HG03439 (cell line): ENCODE results near the gene METTL4.
A peak's percentile ranks its signal among the peaks of the same experiment; 100 is the strongest.

Experiments
- ATAC-seq: cut with Tn5 transposase; IDR thresholded peaks from one replicate; pipeline ENCODE4 v1.9.1; 2021; ENCODE audit warnings: mild to moderate bottlenecking, moderate library complexity; ENCODE audit not compliant: unreplicated experiment

The METTL4 gene

GRCh38 chr18:2571200-2572170, at the start of gene METTL4, which contains the start of gene NDC80:
METTL4 (minus strand) TSS chr18:2571505; CDS start chr18:2567216, 4,289 bp downstream.
NDC80 (plus strand) TSS chr18:2571557; CDS start chr18:2572986, 1,429 bp downstream.
- peak; percentile 91 for ATAC-seq

GRCh38 chr18:2618009-2618408, 46.7 kb upstream of the METTL4 start:
- no peak for ATAC-seq

GRCh38 chr18:2617401-2617998, 46.2 kb upstream of the METTL4 start:
- ATAC-seq = no peak

GRCh38 chr18:2612996-2613395, 41.7 kb upstream of the METTL4 start:
- ATAC-seq = no peak

GRCh38 chr18:2610549-2610948, 39.2 kb upstream of the METTL4 start:
- ATAC-seq = no peak

- no peak for ATAC-seq
Measured at GRCh38 chr18:2609604-2610003, 38.3 kb upstream of the METTL4 start.

GRCh38 chr18:2606335-2606734, 35.0 kb upstream of the METTL4 start:
- ATAC-seq = no peak

- no peak for ATAC-seq
Measured at GRCh38 chr18:2602844-2603243, 31.5 kb upstream of the METTL4 start.

GRCh38 chr18:2597639-2598038, 26.3 kb upstream of the METTL4 start:
- ATAC-seq = no peak

GRCh38 chr18:2590303-2590702, 19.0 kb upstream of the METTL4 start:
- ATAC-seq = no peak

GRCh38 chr18:2589345-2590068, 18.2 kb upstream of the METTL4 start:
- ATAC-seq = no peak

GRCh38 chr18:2588666-2589344, 17.5 kb upstream of the METTL4 start:
- ATAC-seq = no peak

- no peak for ATAC-seq
Measured at GRCh38 chr18:2587788-2588187, 16.5 kb upstream of the METTL4 start.

GRCh38 chr18:2573408-2573807, 2.1 kb upstream of the METTL4 start:
- no peak for ATAC-seq

- ATAC-seq = no peak
Measured at GRCh38 chr18:2572892-2573291, 1.6 kb upstream of the METTL4 start.

GRCh38 chr18:2572171-2572569, 865 bp upstream of the METTL4 start:
- peak; percentile 3 for ATAC-seq

- ATAC-seq = peak; percentile 43
Measured at GRCh38 chr18:2570772-2571199, 519 bp downstream of the METTL4 start.

GRCh38 chr18:2569338-2570207, 1.7 kb downstream of the METTL4 start:
- no peak for ATAC-seq

- no peak for ATAC-seq
Measured at GRCh38 chr18:2568605-2569004, 2.7 kb downstream of the METTL4 start.

- ATAC-seq = no peak
Measured at GRCh38 chr18:2568129-2568528, 3.2 kb downstream of the METTL4 start.
